Spleen (tissue), 7 donors: Measurements from ENCODE around the gene MYOCD.

Experiments used
- CTCF ChIP-seq, 11 experiments: fragments of 200-600 bp in 7 of 11; fragments of 450-650 bp in 4 of 11; sonication (generic) in 4 of 11; IDR thresholded peaks in 8 of 11; conservative IDR thresholded peaks in 3 of 11; 1 replicate in 7 of 11; 2 replicates in 4 of 11; pipeline versions ENCODE4 v1.4.0 to v1.8.0; 2016 to 2021; ENCODE audit warnings: antibody characterized with exemption in 11 of 11, inconsistent platforms in 4 of 11, mild to moderate bottlenecking in 1 of 11
- POLR2A ChIP-seq, 3 donors: fragments of 450-650 bp; IDR thresholded peaks; one replicate each; pipeline ENCODE4 v1.5.1; 2017; ENCODE audit warnings: antibody characterized with exemption in 3 of 3, mild to moderate bottlenecking in 1 of 3
- donor health status: DM: no; HTN: no; CAD: no; lungs with moderate emphysema.
- donor health status: DM: no; HTN: no; CAD: no.
- donor health status: DM: no; HTN: no; CAD: no.

GRCh38 chr17:12806630-12807029 is 140.9 kb downstream of the MYOCD start:
- TF ChIP-seq CTCF (IDR thresholded peaks at IDR 0.05 in 8 of 11, conservative IDR thresholded peaks at IDR 0.05 in 3 of 11) (no peak), POLR2A (IDR thresholded peaks at IDR 0.05) (no peak)
